GM19193 (cell line): ENCODE measurements around the gene ZNF609.

ENCODE experiments used
- POLR2A ChIP-seq: IDR thresholded peaks from 4 replicates; pipeline ENCODE4 v1.6.1; 2011; ENCODE audit not compliant: insufficient read depth, insufficient read length; ENCODE audit errors: extremely low read depth

Gene ZNF609

DNA sequence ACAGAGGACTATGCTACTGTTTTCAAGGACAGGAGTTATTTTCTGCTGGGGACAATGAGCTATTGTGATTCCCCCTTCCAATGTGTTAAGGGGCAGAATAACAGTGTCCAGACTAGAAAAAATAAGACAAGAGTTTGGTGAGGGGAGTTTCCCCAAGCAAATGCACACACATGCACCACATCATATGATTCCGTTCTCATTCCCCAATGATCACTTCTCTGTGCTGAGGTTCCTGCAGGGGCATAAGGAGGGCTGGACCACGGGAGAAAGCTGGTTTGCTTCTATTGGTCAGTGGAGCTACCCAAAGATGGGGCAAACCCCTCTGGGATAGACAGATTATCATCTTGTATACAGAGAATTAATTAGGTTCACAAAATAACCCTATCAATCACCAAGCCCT is 234.4 kb downstream of the ZNF609 start:
- no peak for TF ChIP-seq POLR2A

DNA sequence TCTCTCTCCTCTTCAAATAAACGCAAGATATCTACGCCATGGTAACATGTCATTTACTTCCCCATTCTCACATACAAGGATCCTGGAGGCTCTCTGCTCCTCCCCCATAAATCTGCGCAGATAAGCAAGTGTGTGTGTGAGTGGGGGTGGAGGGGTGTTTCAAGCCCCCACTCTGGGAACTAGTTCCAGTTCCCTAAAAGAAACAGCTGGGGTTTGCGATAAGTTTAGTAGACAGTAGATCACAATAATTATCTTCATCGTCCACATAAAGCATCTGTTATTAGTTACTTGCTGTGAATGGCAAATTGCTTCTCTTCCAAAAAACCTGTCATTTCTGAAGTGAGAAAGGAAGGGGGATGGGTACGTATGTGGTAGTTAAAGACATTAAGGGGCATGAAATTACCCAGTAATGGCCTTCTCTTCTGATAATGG is 235.2 kb downstream of the ZNF609 start:
- TF ChIP-seq POLR2A = no peak

DNA sequence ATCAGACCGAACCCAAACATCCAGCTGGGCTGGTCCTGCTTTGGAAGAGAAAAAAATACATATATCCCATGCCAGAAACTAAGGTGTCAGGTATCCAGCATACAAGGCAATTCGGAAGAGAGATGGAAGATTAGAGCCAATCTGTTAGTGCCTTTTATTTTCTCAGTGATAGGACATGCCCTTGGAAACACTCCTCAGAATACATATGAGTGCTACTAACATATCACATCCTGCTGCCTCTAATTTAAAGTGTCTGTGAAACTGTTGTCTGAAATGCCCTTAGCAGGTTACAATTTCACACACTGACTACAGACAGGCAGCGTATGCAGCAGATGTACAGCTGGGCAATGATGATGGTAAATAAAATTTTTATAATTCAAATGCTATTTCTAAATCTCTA is 236.1 kb downstream of the ZNF609 start:
- no peak for TF ChIP-seq POLR2A

DNA sequence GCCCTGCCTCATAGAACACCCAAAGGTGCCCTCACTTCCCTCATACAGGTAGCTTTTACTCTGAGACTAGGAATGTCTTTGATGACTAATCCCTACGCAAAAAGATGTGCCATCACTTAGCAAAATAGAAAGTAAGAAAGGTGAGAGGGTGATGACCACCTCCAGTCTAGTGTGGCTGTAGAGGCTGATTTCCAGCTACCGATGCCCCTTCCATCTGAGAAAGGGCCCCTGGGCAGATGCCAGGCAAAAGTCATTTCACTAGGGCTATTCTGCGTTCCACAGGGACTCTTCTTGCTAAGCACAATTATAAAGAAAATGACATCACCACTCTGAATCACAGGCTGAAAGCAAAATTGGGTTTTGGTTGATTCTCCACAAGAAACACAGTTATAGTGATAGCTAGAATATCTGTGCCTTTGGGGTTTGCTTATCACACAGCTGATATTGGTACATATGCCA is 237.6 kb downstream of the ZNF609 start:
- no peak for TF ChIP-seq POLR2A

DNA sequence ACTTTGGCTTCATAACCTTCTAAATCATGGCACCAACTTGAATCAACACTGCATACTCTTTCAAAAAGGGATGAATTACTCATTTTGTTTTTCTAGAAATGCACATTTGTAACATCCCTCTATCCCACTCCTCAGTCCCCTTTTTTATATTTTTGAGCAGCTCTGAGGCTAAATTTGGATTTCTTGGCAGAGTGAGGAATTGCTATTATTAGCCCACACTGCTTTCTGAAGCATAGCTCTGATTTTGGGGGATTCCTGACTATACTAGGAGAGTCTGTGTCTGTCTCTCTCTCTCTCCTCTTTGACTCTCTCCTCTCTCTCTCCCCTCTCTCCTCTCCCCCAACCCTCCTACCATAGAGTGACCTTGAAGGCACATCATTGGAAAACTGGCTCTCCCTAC is 238.4 kb downstream of the ZNF609 start:
- TF ChIP-seq POLR2A = no peak

DNA sequence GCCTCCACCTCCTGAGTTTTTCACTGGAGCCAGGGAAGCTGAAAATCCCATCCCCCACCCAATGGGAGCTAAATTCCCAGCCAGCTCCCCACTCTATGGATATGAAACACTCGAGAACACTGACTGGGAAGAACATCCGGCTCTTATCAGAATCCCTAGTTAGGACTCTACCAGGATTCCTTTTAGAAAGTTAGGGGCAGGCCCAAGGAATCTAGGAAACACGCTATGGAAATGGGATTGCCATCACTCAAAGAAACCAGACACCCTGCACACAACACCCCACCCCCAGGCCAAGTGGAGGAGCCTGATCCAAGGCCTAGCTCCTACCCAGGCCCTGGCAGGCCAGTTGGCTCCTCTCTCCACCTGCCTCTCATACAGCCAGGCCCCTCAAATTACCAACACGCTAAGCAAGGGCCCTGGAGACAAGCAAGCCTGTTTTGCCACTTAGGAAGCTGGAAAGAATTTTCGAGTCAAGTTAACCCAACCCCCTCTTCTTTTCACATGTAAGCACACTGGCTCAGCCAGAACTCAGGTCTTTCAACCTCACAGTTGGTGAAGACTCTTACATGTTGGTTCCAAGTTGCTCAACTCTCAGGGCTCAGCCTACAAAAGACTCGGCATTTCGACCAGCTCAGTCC is 239.5 kb downstream of the ZNF609 start:
- no peak for TF ChIP-seq POLR2A

DNA sequence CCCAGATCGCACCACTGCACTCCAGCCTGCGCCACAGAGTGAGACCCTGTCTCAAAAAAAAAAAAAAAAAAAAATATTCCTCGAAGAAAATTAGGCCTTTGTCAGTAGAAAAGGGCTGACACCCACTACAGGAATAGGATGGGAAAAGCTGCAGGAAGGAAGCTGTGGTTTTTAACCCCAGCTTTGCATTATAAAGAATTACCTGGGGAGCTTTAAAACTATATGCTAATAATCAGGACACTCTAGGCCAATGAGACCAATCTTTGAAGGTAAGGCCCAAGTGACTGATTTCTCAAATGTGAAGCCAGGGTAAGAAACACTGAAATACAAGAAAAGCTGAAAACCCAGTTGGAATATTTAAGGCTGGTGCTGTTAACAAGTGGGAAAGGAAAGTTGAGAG is 240.7 kb downstream of the ZNF609 start:
- no peak for TF ChIP-seq POLR2A

DNA sequence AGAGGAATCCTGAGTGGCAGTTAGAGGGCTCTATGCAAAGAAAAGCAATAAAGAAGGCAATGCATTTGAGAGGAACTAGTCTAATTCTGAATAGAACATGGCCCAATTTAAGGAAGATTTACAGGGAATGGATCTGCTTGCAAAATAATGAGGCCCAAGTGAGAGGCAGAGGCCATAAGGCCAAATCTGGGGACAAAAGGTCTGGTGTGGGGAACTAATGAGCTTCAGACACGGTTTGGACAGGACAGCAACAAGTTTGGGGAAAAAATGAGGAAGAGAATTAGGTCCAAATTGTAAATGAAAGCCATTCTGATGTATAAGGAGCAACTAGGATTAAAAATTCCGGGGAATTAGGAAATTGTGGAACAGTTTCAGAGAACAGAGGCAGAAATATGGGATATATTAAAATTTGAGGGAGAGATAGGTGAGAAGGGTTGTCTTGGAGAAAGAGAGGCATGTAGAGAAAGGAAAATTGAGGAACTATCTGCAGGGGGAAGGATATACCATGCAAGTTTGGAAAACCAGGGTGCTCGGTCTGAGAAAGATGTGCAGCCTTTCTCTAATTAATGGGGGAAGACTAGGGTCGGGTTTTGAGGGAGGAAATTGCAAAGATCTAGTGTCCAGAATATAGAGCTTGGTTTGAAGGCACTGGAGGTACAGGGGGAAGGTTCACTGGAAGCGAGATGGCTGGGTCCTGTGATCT is 241.3 kb downstream of the ZNF609 start:
- no peak for TF ChIP-seq POLR2A

DNA sequence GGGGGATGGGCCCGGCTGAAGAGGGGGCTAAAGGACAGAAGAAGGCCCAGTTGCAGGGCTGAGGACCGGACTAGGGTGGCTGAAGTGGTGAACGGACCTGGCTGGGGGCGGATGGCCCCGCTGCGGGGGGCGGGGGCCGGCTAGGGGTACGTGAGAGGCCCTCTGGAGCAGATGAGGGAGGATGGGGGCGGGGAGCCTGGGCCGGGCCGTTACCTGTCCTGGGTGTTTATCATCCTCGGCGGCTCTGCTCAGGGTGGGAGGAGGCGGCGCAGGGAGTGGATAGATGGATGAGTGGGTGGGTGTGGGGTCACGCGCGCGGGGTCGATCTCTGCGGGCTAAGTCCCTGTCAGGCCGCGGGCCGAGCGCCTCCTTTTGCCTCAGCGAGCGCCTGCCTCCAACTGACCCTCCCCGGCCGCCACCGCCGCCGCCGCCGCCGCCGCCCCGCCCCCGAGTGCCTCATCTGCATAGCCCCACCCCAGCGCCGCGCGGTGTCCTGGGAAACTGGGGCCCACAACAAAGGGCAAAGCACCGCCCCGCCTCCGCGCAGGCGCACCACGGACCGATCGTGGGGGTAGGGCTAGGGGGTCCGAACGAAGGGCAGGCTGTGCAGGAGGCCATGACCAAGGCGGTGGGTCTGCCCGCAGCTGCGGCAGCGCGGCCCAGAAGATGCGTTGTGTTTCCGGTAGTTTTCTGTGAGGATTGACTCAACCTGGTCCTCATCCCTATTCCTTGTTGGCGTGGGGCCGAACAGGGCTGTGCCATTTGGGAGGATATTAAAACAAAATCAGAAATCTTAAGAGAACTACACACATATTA is 242.6 kb downstream of the ZNF609 start:
- peak; percentile 79 for TF ChIP-seq POLR2A

DNA sequence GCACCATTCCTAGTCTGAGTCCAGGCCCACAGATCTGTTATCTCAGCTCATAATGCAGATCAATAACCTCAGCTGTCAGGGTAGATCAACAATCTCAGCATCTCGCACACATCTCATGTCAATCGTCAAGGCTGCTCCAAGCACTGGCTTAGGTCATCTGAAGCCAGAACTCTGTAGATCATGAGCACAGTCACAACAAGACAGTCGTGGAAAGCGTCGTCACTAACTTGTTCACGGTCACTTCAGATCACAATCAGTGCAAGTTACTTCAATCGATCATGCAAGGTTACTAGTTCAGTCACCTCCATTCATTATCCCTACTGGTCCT is 243.2 kb downstream of the ZNF609 start:
- TF ChIP-seq POLR2A = no peak

DNA sequence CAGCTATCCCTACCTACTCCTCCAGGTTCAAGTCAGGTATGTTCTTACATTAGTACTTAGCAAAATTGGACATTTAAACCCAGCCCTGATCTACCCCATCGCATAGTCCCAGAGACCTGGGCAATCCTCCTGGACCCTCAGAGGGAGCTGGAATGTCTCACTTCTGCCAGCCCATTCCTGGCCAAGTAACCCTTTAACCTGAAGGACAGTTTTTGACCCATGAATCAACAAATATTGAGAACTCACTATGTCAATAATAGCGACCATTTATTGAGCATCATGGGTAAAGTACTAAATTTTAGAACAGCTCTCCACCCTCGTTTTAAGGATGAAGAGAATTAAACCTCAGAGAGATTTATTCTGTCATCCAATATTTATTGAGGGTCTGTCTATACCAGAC is 244.6 kb downstream of the ZNF609 start:
- TF ChIP-seq POLR2A = no peak

DNA sequence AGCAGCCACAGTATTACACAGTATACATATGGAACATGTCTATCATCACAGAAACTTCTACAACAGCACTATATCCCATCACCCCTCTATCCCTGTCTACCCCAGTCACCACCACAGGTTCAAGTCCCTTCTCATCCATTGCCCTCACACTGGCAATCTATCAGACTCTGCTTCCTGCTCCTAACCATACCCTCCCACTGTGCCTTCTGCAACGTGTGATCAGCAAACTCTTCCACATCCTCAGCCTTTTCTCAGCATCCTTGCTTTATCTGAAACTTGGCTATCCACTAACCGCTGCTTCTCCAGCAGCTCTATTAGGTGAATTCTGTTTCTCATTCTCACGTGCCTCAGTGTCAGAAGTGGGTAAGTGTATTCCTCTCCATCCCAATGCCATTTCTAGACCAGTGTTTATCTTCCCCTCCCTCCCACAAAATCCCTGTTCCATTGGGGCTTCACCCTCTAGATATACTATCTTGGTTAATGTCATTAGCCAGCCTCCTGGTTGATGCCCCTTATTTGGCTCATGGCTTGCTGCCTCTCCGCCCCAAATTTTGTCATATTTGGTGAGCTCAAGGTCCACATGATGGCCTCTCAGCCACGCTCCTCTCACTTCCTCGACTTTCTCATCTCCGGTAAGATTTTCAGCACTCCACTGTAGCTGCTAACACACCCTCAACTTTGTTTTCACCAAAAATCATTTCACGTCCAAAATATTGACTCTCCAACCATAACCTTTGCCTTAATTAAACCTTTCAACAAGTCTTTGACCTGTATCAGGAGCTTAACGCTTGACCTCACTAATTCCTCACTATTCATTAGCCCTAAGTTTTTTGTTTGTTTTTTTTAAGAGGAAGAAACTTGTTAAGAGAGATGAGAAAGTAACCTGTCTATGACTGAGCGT is 245.9 kb downstream of the ZNF609 start:
- no peak for TF ChIP-seq POLR2A

DNA sequence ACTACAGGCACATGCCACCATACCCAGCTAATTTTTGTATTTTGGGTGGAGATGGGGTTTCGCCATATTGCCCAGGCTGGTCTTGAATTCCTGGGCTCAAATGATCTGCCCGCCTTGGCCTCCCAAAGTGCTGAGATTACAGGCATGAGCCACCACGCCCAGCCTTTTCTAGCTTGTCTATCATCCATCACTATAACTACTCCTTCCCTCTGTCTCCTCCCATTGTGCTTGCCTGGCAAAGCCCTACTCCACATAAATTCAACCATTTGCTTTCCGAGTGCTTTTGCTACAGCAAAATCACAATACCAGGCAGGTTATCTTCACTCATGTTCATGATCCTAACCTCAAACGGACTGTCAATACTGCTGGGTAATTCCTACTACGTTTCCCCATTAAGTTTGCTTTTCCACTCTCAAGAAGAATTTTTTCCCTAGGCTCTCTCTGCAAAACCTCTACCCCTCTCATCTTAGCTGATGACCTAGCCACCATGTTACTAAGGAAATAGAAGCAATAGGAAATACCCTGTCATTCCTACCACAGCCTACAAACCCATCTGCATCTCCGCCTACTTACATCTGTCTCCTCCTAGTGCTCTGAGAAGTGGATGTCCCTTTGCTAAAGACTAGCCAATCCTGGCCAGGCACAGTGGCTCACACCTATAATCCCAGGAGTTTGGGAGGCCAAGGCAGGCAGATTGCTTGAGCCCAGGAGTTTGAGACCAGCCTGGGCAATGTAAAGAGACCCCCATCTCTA is 250.5 kb downstream of the ZNF609 start:
- TF ChIP-seq POLR2A = no peak

DNA sequence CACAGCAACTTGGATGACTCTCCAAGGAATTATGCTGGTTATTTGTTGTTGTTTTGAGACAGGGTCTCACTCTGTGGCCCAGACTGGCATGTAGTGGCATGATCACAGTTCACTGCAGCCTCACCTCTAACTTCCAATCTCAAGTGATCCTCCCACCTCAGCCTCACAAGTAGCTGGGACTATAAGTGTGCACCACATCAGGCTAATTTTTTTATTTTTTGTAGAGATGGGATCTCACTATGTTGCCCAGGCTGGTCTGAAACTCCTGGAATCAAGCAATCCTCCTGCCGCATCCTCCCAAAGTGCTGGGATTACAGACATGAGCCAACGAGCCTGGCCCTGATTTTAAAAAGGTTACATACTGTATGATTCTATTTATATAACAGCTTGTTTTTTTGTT is 252.0 kb downstream of the ZNF609 start:
- no peak for TF ChIP-seq POLR2A
